Thoracic aorta (tissue), 2 donors: ENCODE results near the gene SLC2A5. TPM values are rescaled to one million over a fixed set of nuclear protein-coding genes. Genes with fewer than 3 reads are reported as not detected.

Source experiments
- ATAC-seq: fragments of 150-250 bp; one replicate; pipeline ENCODE4 v1.8.0; 2017; ENCODE audit warnings: low read depth; ENCODE audit not compliant: insufficient number of reproducible peaks, low FRiP score
- DNase-seq: peaks from one replicate; pipeline ENCODE4 v3.0.0-alpha.2; 2020; ENCODE audit warnings: low spot score
- H3K27ac ChIP-seq, 2 donors: fragments of 200-600 bp; sonication (generic); 1 replicate in 1 of 2; 2 replicates in 1 of 2; pipeline ENCODE4 v1.5.1; 2016; ENCODE audit warnings: mild to moderate bottlenecking in 2 of 2, moderate library complexity in 2 of 2
- H3K27me3 ChIP-seq: fragments of 200-600 bp; sonication (generic); replicated peaks from 2 replicates; pipeline ENCODE4 v1.6.0; 2016; ENCODE audit warnings: mild to moderate bottlenecking; ENCODE audit not compliant: insufficient read depth
- H3K36me3 ChIP-seq: fragments of 200-600 bp; sonication (generic); one replicate; pipeline ENCODE4 v1.5.1; 2016
- H3K4me1 ChIP-seq, 2 donors: fragments of 200-600 bp; sonication (generic); 1 replicate in 1 of 2; 2 replicates in 1 of 2; pipeline versions ENCODE4 v1.5.1 to v1.6.0; 2016; ENCODE audit warnings: low read depth in 2 of 2, mild to moderate bottlenecking in 1 of 2; ENCODE audit not compliant: control insufficient read depth in 1 of 2
- H3K4me3 ChIP-seq: fragments of 200-600 bp; sonication (generic); 2 replicates; pipeline ENCODE4 v1.5.1; 2016; ENCODE audit warnings: mild to moderate bottlenecking
- H3K9me3 ChIP-seq: fragments of 200-600 bp; sonication (generic); 2 replicates; pipeline ENCODE4 v1.5.1; 2016
- CTCF ChIP-seq: fragments of 200-600 bp; sonication (generic); IDR thresholded peaks from one replicate; pipeline ENCODE4 v1.5.1; 2019; ENCODE audit warnings: antibody characterized with exemption
- total RNA-seq, 2 donors: library from RNA; depleted of rRNA; stranded (reverse); fragments of >200 nt; gene quantifications; one replicate each; pipeline versions ENCODE4 v1.1.0 to v1.2.3, GENCODE V29; 2016

The SLC2A5 gene
- total RNA-seq, result 10 to 100 TPM in 1 of 2 donors, 1 to 10 TPM in 1; 3.9 to 14.7 TPM

GRCh38 chr1:9069326-9070100 lies at the start of gene SLC2A5:
TSS of gene SLC2A5 (minus strand) at chr1:9069635. CDS start at chr1:9069536, 99 bp downstream.
- DNase-seq, result no peak
- peaks cover 12 to 17% of the 10 kb centered on the region in 2 donors for H3K4me1 ChIP-seq
- H3K27ac ChIP-seq, result peak within 1 kb of the TSS; percentile 35 to 48
- no peak for TF ChIP-seq CTCF
- H3K4me3 ChIP-seq, result peak within 1 kb of the TSS; percentile 63
- ATAC-seq, result no peak
- no peaks in the 10 kb centered on the region for H3K36me3 ChIP-seq
- H3K27me3 ChIP-seq, result no peaks in the 10 kb centered on the region
- no peaks in the 10 kb centered on the region for H3K9me3 ChIP-seq

- no peak for DNase-seq
- Histone ChIP-seq H3K4me3 (no peak overlapping the region), H3K36me3 (no peaks in the 10 kb centered on the region), H3K9me3 (no peaks in the 10 kb centered on the region), H3K27me3 (no peaks in the 10 kb centered on the region), H3K27ac (no peak overlapping the region), H3K4me1 (no peaks in the 10 kb centered on the region)
- no peak for TF ChIP-seq CTCF
- ATAC-seq, result no peak
These were observed 48.8 kb upstream of the SLC2A5 start for GRCh38 chr1:9118186-9118585.

GRCh38 chr1:9115351-9116205 lies 46.1 kb upstream of the SLC2A5 start:
- Histone ChIP-seq H3K4me3 (no peak overlapping the region), H3K27me3 (no peaks in the 10 kb centered on the region), H3K4me1 (no peaks in the 10 kb centered on the region), H3K9me3 (no peaks in the 10 kb centered on the region), H3K36me3 (no peaks in the 10 kb centered on the region), H3K27ac (no peak overlapping the region)
- no peak for DNase-seq
- ATAC-seq, result no peak
- no peak for TF ChIP-seq CTCF

GRCh38 chr1:9112961-9113880 lies 43.8 kb upstream of the SLC2A5 start:
- TF ChIP-seq CTCF, result no peak
- no peaks in the 10 kb centered on the region for H3K4me1 ChIP-seq
- DNase-seq (no peak), ATAC-seq (no peak)
- H3K27ac ChIP-seq, result no peak overlapping the region
- peaks cover 4% of the 10 kb centered on the region for H3K36me3 ChIP-seq
- no peak overlapping the region for H3K4me3 ChIP-seq
- H3K27me3 ChIP-seq, result no peaks in the 10 kb centered on the region
- H3K9me3 ChIP-seq, result no peaks in the 10 kb centered on the region
